Lower lobe of right lung (tissue), 2 donors: ENCODE measurements around the gene PITPNM3. TPM values are rescaled to one million over a fixed set of nuclear protein-coding genes. Genes with fewer than 3 reads are reported as not detected.

Source experiments
- ATAC-seq, 2 donors: fragments of 200-7000 bp; cut with Tn5 transposase; one replicate each; pipeline ENCODE4 v1.9.1; 2020 to 2022; ENCODE audit warnings: mild to moderate bottlenecking in 2 of 2, moderate library complexity in 2 of 2
- DNase-seq: peaks from one replicate; pipeline ENCODE4 v3.0.0-alpha.2; 2020
- H3K27ac ChIP-seq: fragments of 200-600 bp; one replicate; pipeline ENCODE4 v1.8.0; 2022
- H3K27me3 ChIP-seq: fragments of 200-600 bp; one replicate; pipeline ENCODE4 v1.8.0; 2022; ENCODE audit warnings: low read depth
- H3K36me3 ChIP-seq: fragments of 200-600 bp; one replicate; pipeline ENCODE4 v1.8.0; 2022; ENCODE audit warnings: mild to moderate bottlenecking
- H3K4me1 ChIP-seq: fragments of 200-600 bp; one replicate; pipeline ENCODE4 v1.8.0; 2022
- H3K4me3 ChIP-seq: fragments of 200-600 bp; one replicate; pipeline ENCODE4 v1.8.0; 2022; ENCODE audit warnings: mild to moderate bottlenecking
- H3K9me3 ChIP-seq: fragments of 200-600 bp; one replicate; pipeline ENCODE4 v1.8.0; 2022
- CTCF ChIP-seq: fragments of 200-600 bp; IDR thresholded peaks from one replicate; pipeline ENCODE4 v1.8.0; 2022; ENCODE audit warnings: antibody characterized with exemption, mild to moderate bottlenecking
- intact Hi-C: fragments of 100-400 bp; cut with DNase I; formaldehyde crosslinking; loops from one replicate; pipeline ENCODE4 v1.11.0; 2022
- total RNA-seq: library from RNA; stranded (reverse); fragmentation: NEBNext Ultra II Directional; extraction: Animal tissue kit (Norgen Biotek cat#: 25700); gene quantifications from one replicate; pipeline ENCODE4 v1.2.1, GENCODE V29; 2021
- donor health status: DM: no; HTN: yes; CAD: no; lungs with severe emphysema.

PITPNM3 gene
- total RNA-seq, 1 donor from 2014 or later: 12.3 TPM

- intact Hi-C loops: no loop called here
- H3K27ac ChIP-seq: no peak overlapping the region
- DNase-seq (no peak), ATAC-seq (no peak)
- H3K4me1 ChIP-seq: no peaks in the 10 kb centered on the region
- no peak overlapping the region for H3K4me3 ChIP-seq
- H3K36me3 ChIP-seq: no peaks in the 10 kb centered on the region
- no peaks in the 10 kb centered on the region for H3K27me3 ChIP-seq
- H3K9me3 ChIP-seq: no peaks in the 10 kb centered on the region
- TF ChIP-seq CTCF: no peak
Measured at GRCh38 chr17:6514371-6514770, 42.0 kb downstream of the PITPNM3 start.

GRCh38 chr17:6512552-6512951, 43.8 kb downstream of the PITPNM3 start:
- no peak for DNase-seq
- Histone ChIP-seq H3K27me3 (no peaks in the 10 kb centered on the region), H3K27ac (no peak overlapping the region), H3K36me3 (no peaks in the 10 kb centered on the region), H3K4me3 (no peak overlapping the region), H3K9me3 (no peaks in the 10 kb centered on the region), H3K4me1 (no peaks in the 10 kb centered on the region)
- intact Hi-C loops: no loop called here
- TF ChIP-seq CTCF: no peak
- ATAC-seq: no peak

- ATAC-seq (no peak), DNase-seq (no peak)
- no peak for TF ChIP-seq CTCF
- no peak overlapping the region for H3K27ac ChIP-seq
- no peaks in the 10 kb centered on the region for H3K4me1 ChIP-seq
- H3K36me3 ChIP-seq: no peaks in the 10 kb centered on the region
- intact Hi-C loops: no loop called here
- H3K9me3 ChIP-seq: no peaks in the 10 kb centered on the region
- no peaks in the 10 kb centered on the region for H3K27me3 ChIP-seq
- H3K4me3 ChIP-seq: no peak overlapping the region
Measured at GRCh38 chr17:6510321-6510977, 45.9 kb downstream of the PITPNM3 start.

- intact Hi-C loops: no loop called here
- H3K4me1 ChIP-seq: no peaks in the 10 kb centered on the region
- no peak for DNase-seq
- no peak for ATAC-seq
- H3K36me3 ChIP-seq: no peaks in the 10 kb centered on the region
- no peaks in the 10 kb centered on the region for H3K27me3 ChIP-seq
- TF ChIP-seq CTCF: no peak
- no peak overlapping the region for H3K27ac ChIP-seq
- no peak overlapping the region for H3K4me3 ChIP-seq
- H3K9me3 ChIP-seq: no peaks in the 10 kb centered on the region
Measured at GRCh38 chr17:6509921-6510320, 46.4 kb downstream of the PITPNM3 start.

- H3K36me3 ChIP-seq: no peaks in the 10 kb centered on the region
- H3K9me3 ChIP-seq: no peaks in the 10 kb centered on the region
- intact Hi-C loops: no loop called here
- no peak overlapping the region for H3K4me3 ChIP-seq
- no peak for DNase-seq
- no peak overlapping the region for H3K27ac ChIP-seq
- no peaks in the 10 kb centered on the region for H3K4me1 ChIP-seq
- TF ChIP-seq CTCF: no peak
- H3K27me3 ChIP-seq: no peaks in the 10 kb centered on the region
- ATAC-seq: no peak
Measured at GRCh38 chr17:6509031-6509771, 47.2 kb downstream of the PITPNM3 start.
